GM13976 (cell line): ENCODE results near the gene ALK.
"Not testable (repeated sequence)": the region's sequence is repeated elsewhere in the genome, so short reads cannot be mapped to it uniquely, and the experiment has no call there.

Source experiments
- DNase-seq: peaks from one replicate; pipeline ENCODE4 v3.0.0; 2012; ENCODE audit warnings: low spot score
- in situ Hi-C: fragments of 300-500 bp; cut with MboI; formaldehyde crosslinking; loops from one replicate; pipeline ENCODE4 v1.12.0; 2022; ENCODE audit warnings: low sequenced_read_pairs, mixed read lengths, inconsistent platforms; ENCODE audit not compliant: unreplicated experiment
- TF ChIP-seq, protein P1 (sequence below): IDR thresholded peaks from 2 replicates; pipeline ENCODE4 v1.5.1; 2012; ENCODE audit warnings: borderline replicate concordance, mild to moderate bottlenecking; ENCODE audit not compliant: insufficient read depth; ENCODE audit errors: extremely low read depth, missing control alignments, control extremely low read depth

The ALK gene

GRCh38 chr2:29753671-29754444, 167.5 kb downstream of the ALK start:
- TF ChIP-seq, protein P1, sequence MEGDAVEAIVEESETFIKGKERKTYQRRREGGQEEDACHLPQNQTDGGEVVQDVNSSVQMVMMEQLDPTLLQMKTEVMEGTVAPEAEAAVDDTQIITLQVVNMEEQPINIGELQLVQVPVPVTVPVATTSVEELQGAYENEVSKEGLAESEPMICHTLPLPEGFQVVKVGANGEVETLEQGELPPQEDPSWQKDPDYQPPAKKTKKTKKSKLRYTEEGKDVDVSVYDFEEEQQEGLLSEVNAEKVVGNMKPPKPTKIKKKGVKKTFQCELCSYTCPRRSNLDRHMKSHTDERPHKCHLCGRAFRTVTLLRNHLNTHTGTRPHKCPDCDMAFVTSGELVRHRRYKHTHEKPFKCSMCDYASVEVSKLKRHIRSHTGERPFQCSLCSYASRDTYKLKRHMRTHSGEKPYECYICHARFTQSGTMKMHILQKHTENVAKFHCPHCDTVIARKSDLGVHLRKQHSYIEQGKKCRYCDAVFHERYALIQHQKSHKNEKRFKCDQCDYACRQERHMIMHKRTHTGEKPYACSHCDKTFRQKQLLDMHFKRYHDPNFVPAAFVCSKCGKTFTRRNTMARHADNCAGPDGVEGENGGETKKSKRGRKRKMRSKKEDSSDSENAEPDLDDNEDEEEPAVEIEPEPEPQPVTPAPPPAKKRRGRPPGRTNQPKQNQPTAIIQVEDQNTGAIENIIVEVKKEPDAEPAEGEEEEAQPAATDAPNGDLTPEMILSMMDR: no peak
- no peak for DNase-seq
- in situ Hi-C loops: no loop called here

- TF ChIP-seq, protein P1: no peak
- peak; percentile 26 for DNase-seq
- in situ Hi-C loops: no loop called here
These were observed 170.0 kb downstream of the ALK start for GRCh38 chr2:29751390-29751789.

GRCh38 chr2:29750463-29750862, 170.9 kb downstream of the ALK start:
- in situ Hi-C loops, DNase-seq: not testable (repeated sequence)

- in situ Hi-C loops: no loop called here
- TF ChIP-seq, protein P1: no peak
- no peak for DNase-seq
These were observed 171.5 kb downstream of the ALK start for GRCh38 chr2:29749843-29750242.

GRCh38 chr2:29749041-29749440, 172.3 kb downstream of the ALK start:
- in situ Hi-C loops: no loop called here
- DNase-seq: no peak
- TF ChIP-seq, protein P1: no peak

DNA sequence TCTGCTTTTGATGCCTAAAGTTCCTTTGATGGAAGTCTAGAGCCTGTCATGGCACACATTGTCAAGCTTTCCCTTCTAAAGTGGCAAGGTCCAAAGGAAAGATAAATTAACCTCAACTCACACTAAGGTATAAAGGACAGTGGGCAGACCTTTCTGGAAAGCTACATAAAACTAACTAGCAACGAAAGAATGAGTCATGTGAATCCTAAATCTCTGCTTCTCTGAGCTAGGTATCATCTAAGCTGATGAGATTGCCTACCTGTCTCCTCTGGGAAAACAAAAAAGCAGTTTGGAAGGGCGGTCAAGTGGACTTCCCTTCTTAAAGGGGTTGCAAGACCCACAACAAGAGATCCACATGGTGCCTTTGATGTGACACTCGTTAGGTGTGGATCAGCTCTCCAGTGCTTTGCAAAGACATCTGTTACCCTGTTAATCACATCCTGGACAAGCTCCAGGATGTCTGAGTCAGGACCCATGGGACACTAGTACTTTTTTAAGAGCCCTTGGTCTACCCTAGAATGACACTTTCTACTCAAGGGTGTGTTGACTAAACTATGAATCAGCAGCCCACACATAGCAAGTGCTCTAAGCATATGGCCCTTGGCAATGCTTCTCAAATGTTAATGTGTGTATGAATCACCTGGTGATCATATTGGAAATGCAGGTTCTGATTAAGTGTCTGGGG, 173.5 kb downstream of the ALK start:
- in situ Hi-C loops: no loop called here
- TF ChIP-seq, protein P1: no peak
- DNase-seq: no peak

DNA sequence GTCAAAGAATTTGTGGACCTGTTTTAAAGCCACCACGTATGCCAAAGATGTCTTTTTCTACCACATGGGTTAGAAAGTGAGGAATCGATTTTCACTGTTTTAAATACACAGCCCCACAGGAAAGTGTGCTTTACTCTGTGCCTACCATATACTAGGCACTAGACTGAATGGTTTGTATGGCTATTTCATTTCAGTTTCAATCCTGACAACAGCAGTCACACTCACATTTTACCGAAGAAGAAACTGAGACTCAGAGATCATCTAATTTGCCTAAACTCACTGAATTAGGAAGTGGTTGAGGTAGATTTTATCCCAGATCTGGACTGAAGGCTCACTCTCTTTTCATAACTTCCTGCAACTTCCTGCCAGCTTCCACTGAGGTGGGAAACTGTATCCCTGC, 176.4 kb downstream of the ALK start:
- TF ChIP-seq, protein P1: no peak
- DNase-seq: no peak
- in situ Hi-C loops: no loop called here
